ENCODE measurements around the gene FYB1.

FYB1 gene

DNA sequence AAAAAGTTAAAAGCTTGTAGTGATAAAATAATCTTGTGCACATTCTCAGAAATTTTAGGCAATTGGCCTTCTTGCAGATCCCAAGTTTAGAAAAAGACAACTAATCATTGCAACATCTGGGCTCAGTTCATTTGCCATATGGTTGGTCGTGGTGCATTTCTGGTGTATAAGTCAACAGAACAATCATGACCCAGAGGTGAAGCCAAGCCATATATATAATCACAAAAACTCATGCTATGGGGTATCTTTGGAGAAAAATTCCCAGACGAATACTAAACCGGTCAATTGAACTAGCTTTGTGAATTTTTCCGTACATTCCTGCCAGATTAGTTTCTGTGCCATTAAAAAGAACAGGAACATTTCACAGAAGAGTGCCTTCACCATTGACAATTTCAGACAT is 50.3 kb downstream of the FYB1 start:
- Histone ChIP-seq H3K4me3 (ENCODE audit: low read depth, low read length) (no peak overlapping the region), H3K27ac (no peak overlapping the region), H3K27me3 (ENCODE audit: insufficient read depth, low read depth, severe bottlenecking) (no peaks in the 10 kb centered on the region), H3K9me3 (ENCODE audit: severe bottlenecking) (no peaks in the 10 kb centered on the region), H3K36me3 (no peaks in the 10 kb centered on the region)
- no peak for DNase-seq
- no peak for TF ChIP-seq CTCF (IDR thresholded peaks at IDR 0.05; ENCODE audit: low read depth, low read length)

GRCh38 chr5:39167972-39168342 is 51.4 kb downstream of the FYB1 start:
- Histone ChIP-seq H3K9me3 (ENCODE audit: severe bottlenecking) (no peaks in the 10 kb centered on the region), H3K27ac (no peak overlapping the region)
- TF ChIP-seq CTCF (IDR thresholded peaks at IDR 0.05; ENCODE audit: low read depth, low read length) = no peak

GRCh38 chr5:39167141-39167971 is 52.0 kb downstream of the FYB1 start:
- Histone ChIP-seq H3K36me3 (no peaks in the 10 kb centered on the region), H3K9me3 (ENCODE audit: severe bottlenecking) (no peaks in the 10 kb centered on the region), H3K27me3 (ENCODE audit: insufficient read depth, low read depth, severe bottlenecking) (no peaks in the 10 kb centered on the region), H3K4me3 (ENCODE audit: low read depth, low read length) (no peak overlapping the region), H3K27ac (no peak overlapping the region)
- TF ChIP-seq CTCF (IDR thresholded peaks at IDR 0.05; ENCODE audit: low read depth, low read length) = no peak
- no peak for DNase-seq

More at GRCh38 chr5:39167972-39168342, 51.4 kb downstream of the FYB1 start:
- no peaks in the 10 kb centered on the region for H3K27me3 ChIP-seq (ENCODE audit: insufficient read depth, low read depth, severe bottlenecking)
- H3K4me3 ChIP-seq (ENCODE audit: low read depth, low read length) = no peak overlapping the region
- H3K36me3 ChIP-seq = no peaks in the 10 kb centered on the region
- DNase-seq = no peak

GRCh38 chr5:39164529-39165402 is 54.6 kb downstream of the FYB1 start:
- no peaks in the 10 kb centered on the region for H3K36me3 ChIP-seq
- H3K27ac ChIP-seq = no peak overlapping the region
- no peaks in the 10 kb centered on the region for H3K9me3 ChIP-seq (ENCODE audit: severe bottlenecking)
- H3K27me3 ChIP-seq (ENCODE audit: insufficient read depth, low read depth, severe bottlenecking) = no peaks in the 10 kb centered on the region
- H3K4me3 ChIP-seq (ENCODE audit: low read depth, low read length) = no peak overlapping the region
- no peak for TF ChIP-seq CTCF (IDR thresholded peaks at IDR 0.05; ENCODE audit: low read depth, low read length)
- DNase-seq = no peak

GRCh38 chr5:39164016-39164415 is 55.3 kb downstream of the FYB1 start:
- H3K4me3 ChIP-seq (ENCODE audit: low read depth, low read length) = no peak overlapping the region
- no peaks in the 10 kb centered on the region for H3K9me3 ChIP-seq (ENCODE audit: severe bottlenecking)
- H3K27ac ChIP-seq = no peak overlapping the region
- H3K27me3 ChIP-seq (ENCODE audit: insufficient read depth, low read depth, severe bottlenecking) = no peaks in the 10 kb centered on the region
- TF ChIP-seq CTCF (IDR thresholded peaks at IDR 0.05; ENCODE audit: low read depth, low read length) = no peak
- DNase-seq = no peak
- no peaks in the 10 kb centered on the region for H3K36me3 ChIP-seq
